HPDE6-E6E7 (cell line): ENCODE measurements around the gene MAEA.
"Not testable (repeated sequence)": the region's sequence is repeated elsewhere in the genome, so short reads cannot be mapped to it uniquely, and the experiment has no call there.

Experiments
- DNase-seq: peaks from one replicate; pipeline ENCODE4 v3.0.0; 2011; ENCODE audit warnings: missing footprints; ENCODE audit errors: extremely low spot score

MAEA gene

GRCh38 chr4:1279253-1279652 is 10.4 kb upstream of the MAEA start:
- DNase-seq = no peak

GRCh38 chr4:1283711-1284110 is 6.0 kb upstream of the MAEA start:
- no peak for DNase-seq

- no peak for DNase-seq
These were observed 4.4 kb upstream of the MAEA start for GRCh38 chr4:1285151-1285789.

- no peak for DNase-seq
These were observed 3.7 kb upstream of the MAEA start for GRCh38 chr4:1285790-1286553.

- DNase-seq = no peak
These were observed 905 bp upstream of the MAEA start for GRCh38 chr4:1288786-1289185.

GRCh38 chr4:1290165-1290977 is 680 bp downstream of the MAEA start:
- DNase-seq = no peak

- DNase-seq = no peak
These were observed 1.4 kb downstream of the MAEA start for GRCh38 chr4:1291091-1291490.

GRCh38 chr4:1291996-1292702 is 2.5 kb downstream of the MAEA start:
- DNase-seq = no peak

- not testable (repeated sequence) for DNase-seq
These were observed 3.0 kb downstream of the MAEA start for GRCh38 chr4:1292703-1293011.

GRCh38 chr4:1293531-1293941 is 3.8 kb downstream of the MAEA start:
- no peak for DNase-seq

- DNase-seq = no peak
These were observed 4.3 kb downstream of the MAEA start for GRCh38 chr4:1293991-1294390.

GRCh38 chr4:1294424-1294823 is 4.7 kb downstream of the MAEA start:
- DNase-seq = no peak

- DNase-seq = no peak
These were observed 5.2 kb downstream of the MAEA start for GRCh38 chr4:1294891-1295290.

- DNase-seq = no peak
These were observed 5.8 kb downstream of the MAEA start for GRCh38 chr4:1295405-1296055.

GRCh38 chr4:1296324-1297022 is 6.8 kb downstream of the MAEA start:
- no peak for DNase-seq

- DNase-seq = no peak
These were observed 7.3 kb downstream of the MAEA start for GRCh38 chr4:1297023-1297395.

- no peak for DNase-seq
These were observed 8.0 kb downstream of the MAEA start for GRCh38 chr4:1297456-1298325.

- DNase-seq = no peak
These were observed 8.8 kb downstream of the MAEA start for GRCh38 chr4:1298461-1298860.

- DNase-seq = no peak
These were observed 9.7 kb downstream of the MAEA start for GRCh38 chr4:1299301-1299860.
